ENCODE measurements around the gene YPEL1. TPM values are rescaled to one million over a fixed set of nuclear protein-coding genes. Genes with fewer than 3 reads are reported as not detected.
A peak's percentile ranks its signal among the peaks of the same experiment; 100 is the strongest.

YPEL1 gene
- total and polyA plus RNA-seq, 2 of the 13 experiments (the other 11 are each of a cell fraction or from before 2014, with no cell fraction given) = 0.33 to 2.5 TPM

DNA sequence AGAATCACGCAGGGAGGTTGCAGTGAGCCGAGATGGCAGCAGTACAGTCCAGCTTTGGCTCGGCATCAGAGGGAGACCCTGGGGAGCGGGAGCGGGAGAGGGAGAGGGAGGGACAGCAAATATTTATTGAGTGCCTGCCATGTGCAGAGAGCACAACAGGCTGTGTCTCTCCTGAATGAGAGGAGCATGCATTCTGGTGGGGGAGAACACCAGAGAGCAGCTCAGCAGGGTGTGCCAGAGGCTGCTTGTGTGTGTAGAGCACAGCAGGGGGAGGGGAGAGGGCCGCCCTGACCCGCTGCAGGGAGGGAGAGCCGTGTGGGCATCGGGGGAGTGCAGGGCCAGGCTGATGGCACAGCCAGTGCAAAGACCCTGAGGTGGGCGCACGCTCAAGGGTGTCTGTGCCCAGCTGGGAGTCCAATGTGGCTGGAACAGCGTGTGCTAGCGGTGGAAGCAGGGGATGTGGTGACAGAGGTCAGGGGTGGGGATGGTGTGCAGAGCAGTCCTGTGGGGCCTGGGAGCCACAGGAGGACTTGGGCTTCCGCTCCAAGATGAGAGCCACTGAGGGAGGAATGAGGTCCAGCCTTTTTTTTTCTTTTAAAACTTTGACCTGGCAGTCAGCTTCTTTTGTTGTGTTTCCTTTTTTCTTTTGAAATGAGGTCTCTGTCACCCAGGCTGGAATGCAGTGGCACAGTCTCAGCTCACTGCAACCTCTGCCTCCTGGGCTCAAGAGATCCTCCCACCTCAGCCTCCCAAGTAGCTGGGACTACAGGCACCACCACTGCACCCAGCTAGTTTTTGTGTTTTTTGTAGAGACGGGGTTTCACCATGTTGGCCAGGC, 57.8 kb downstream of the YPEL1 start:
- in situ Hi-C loops (cut with HindIII; ENCODE audit: extremely low pct_ligation_motif_present, low pct_unique_long_range_greater_than_20kb) = no loop called here
- no peaks in the 10 kb centered on the region for H4K20me1 ChIP-seq (ENCODE audit: insufficient read depth, low read length)
- H3K4me1 ChIP-seq (ENCODE audit: insufficient read depth, low read length) = peaks cover 33% of the 10 kb centered on the region
- no peaks in the 10 kb centered on the region; a peak in 1 of 5 replicates for H3K27me3 ChIP-seq (ENCODE audit: control insufficient read depth in 1 of 2, insufficient read depth in 2 of 2, low read length in 2 of 2)
- H3K79me2 ChIP-seq (ENCODE audit: insufficient read depth, low read length) = no peaks in the 10 kb centered on the region
- ChIA-PET POLR2A (interaction anchor here (0.9 to 1.6 kb wide), 4 partner anchors 11 to 23 kb away, joined by 4 to 27 read pairs (median 6); partner anchors contain the start of gene PPIL2), CTCF (ENCODE audit: low intra/inter-chr PET ratio, low total read pairs) (no interaction called here)
- peak overlapping the region; percentile 27; the same call in 1 of the 2 replicates for H3K9ac ChIP-seq (ENCODE audit: insufficient read depth, low read depth, low read length)
- peak overlapping the region; percentile 75 for H3K4me2 ChIP-seq (ENCODE audit: low read depth, low read length)
- DNase-seq (ENCODE audit: low spot score) = peak; percentile 91
- no TSS peak for BruUV-seq (replicated peaks)
- no peak overlapping the region for H2AFZ ChIP-seq (ENCODE audit: low read length)
- peaks cover 15 to 54% of the 10 kb centered on the region in 2 experiments; a peak in 4 of 5 replicates for H3K36me3 ChIP-seq (replicated peaks in 1 of 2; ENCODE audit: control insufficient read depth in 1 of 2, insufficient read depth in 2 of 2, low read length in 2 of 2)
- ATAC-seq = peak; percentile 97
- intact Hi-C loops (cut with micrococcal nuclease; ENCODE audit: unreplicated experiment) = no loop called here
- FAIRE-seq = peak; percentile 90
- WGBS (ENCODE audit: low lambda C conversion rate) = 33% methylated on average over 12 of the region's 15 CpGs
- no peaks in the 10 kb centered on the region for H3K9me3 ChIP-seq (ENCODE audit: low read length)
- H3K27ac ChIP-seq (ENCODE audit: extremely low read length, insufficient read depth, low read length) = peak overlapping the region; percentile 58
- H3K4me3 ChIP-seq (replicated peaks in 1 of 3; ENCODE audit: insufficient read depth in 1 of 3, low read depth in 2 of 3, low read length in 3 of 3) = peak overlapping the region in 2 of 3 experiments; percentile 43 to 62; a peak in 4 of 6 replicates
- TF ChIP-seq RBAK (CRISPR knock-in tag; IDR thresholded peaks at IDR 0.05) = peak; percentile 76; the same call in 1 of the 2 replicates
- no peak for TF ChIP-seq ZC3H13 (CRISPR knock-in tag; IDR thresholded peaks at IDR 0.05)
- TF ChIP-seq ELF3 (CRISPR knock-in tag; IDR thresholded peaks at IDR 0.05) = no peak
- no peak for TF ChIP-seq BRCA1 (CRISPR knock-in tag; IDR thresholded peaks at IDR 0.05)
- TF ChIP-seq, protein P1, sequence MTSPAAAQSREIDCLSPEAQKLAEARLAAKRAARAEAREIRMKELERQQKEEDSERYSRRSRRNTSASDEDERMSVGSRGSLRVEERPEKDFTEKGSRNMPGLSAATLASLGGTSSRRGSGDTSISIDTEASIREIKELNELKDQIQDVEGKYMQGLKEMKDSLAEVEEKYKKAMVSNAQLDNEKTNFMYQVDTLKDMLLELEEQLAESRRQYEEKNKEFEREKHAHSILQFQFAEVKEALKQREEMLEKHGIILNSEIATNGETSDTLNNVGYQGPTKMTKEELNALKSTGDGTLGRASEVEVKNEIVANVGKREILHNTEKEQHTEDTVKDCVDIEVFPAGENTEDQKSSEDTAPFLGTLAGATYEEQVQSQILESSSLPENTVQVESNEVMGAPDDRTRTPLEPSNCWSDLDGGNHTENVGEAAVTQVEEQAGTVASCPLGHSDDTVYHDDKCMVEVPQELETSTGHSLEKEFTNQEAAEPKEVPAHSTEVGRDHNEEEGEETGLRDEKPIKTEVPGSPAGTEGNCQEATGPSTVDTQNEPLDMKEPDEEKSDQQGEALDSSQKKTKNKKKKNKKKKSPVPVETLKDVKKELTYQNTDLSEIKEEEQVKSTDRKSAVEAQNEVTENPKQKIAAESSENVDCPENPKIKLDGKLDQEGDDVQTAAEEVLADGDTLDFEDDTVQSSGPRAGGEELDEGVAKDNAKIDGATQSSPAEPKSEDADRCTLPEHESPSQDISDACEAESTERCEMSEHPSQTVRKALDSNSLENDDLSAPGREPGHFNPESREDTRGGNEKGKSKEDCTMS (CRISPR knock-in tag; conservative IDR thresholded peaks at IDR 0.05) = no peak
- TF ChIP-seq POLR2G (IDR thresholded peaks at IDR 0.05; ENCODE audit: low read depth, low read length) = 0 out of 2 replicates have a peak, but pooled peaks have one; percentile 25
- TF ChIP-seq ZSCAN31 (CRISPR knock-in tag; IDR thresholded peaks at IDR 0.05; ENCODE audit: low read depth) = 0 out of 2 replicates have a peak, but pooled peaks have one; percentile 56
- TF ChIP-seq ATF7-NPFF (CRISPR knock-in tag; IDR thresholded peaks at IDR 0.05; ENCODE audit: low read depth) = no peak
- no peak for TF ChIP-seq XBP1 (CRISPR knock-in tag; IDR thresholded peaks at IDR 0.05)
- TF ChIP-seq ZNF674 (CRISPR knock-in tag; IDR thresholded peaks at IDR 0.05; ENCODE audit: low read depth) = no peak
- no peak for TF ChIP-seq ZNF850 (CRISPR knock-in tag; conservative IDR thresholded peaks at IDR 0.05)
- no peak for TF ChIP-seq SRSF9 (IDR thresholded peaks at IDR 0.05; ENCODE audit: borderline replicate concordance, insufficient read depth, low read depth, low read length, poor library complexity, severe bottlenecking)
- TF ChIP-seq ZNF724P (CRISPR knock-in tag; IDR thresholded peaks at IDR 0.05; ENCODE audit: borderline replicate concordance) = peak; percentile 36; the same call in 1 of the 2 replicates
- no peak for TF ChIP-seq RELA (CRISPR knock-in tag; IDR thresholded peaks at IDR 0.05)
- TF ChIP-seq MXD4 (CRISPR knock-in tag; IDR thresholded peaks at IDR 0.05) = 0 out of 2 replicates have a peak, but pooled peaks have one; percentile 39
- TF ChIP-seq NR2C2 (CRISPR knock-in tag; IDR thresholded peaks at IDR 0.05; ENCODE audit: borderline replicate concordance) = 0 out of 2 replicates have a peak, but pooled peaks have one; percentile 20
- 0 out of 2 replicates have a peak, but pooled peaks have one; percentile 30 for TF ChIP-seq KAT8 (CRISPR knock-in tag; IDR thresholded peaks at IDR 0.05)
- TF ChIP-seq, protein P2, sequence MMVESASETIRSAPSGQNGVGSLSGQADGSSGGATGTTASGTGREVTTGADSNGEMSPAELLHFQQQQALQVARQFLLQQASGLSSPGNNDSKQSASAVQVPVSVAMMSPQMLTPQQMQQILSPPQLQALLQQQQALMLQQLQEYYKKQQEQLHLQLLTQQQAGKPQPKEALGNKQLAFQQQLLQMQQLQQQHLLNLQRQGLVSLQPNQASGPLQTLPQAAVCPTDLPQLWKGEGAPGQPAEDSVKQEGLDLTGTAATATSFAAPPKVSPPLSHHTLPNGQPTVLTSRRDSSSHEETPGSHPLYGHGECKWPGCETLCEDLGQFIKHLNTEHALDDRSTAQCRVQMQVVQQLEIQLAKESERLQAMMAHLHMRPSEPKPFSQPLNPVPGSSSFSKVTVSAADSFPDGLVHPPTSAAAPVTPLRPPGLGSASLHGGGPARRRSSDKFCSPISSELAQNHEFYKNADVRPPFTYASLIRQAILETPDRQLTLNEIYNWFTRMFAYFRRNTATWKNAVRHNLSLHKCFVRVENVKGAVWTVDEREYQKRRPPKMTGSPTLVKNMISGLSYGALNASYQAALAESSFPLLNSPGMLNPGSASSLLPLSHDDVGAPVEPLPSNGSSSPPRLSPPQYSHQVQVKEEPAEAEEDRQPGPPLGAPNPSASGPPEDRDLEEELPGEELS (CRISPR knock-in tag; IDR thresholded peaks at IDR 0.05) = peak; percentile 95
- TF ChIP-seq ZNF792 (CRISPR knock-in tag; IDR thresholded peaks at IDR 0.05) = peak; percentile 55; the same call in 1 of the 2 replicates
- TF ChIP-seq RAD51 (IDR thresholded peaks at IDR 0.05; ENCODE audit: borderline replicate concordance) = no peak

Data from HepG2 (cell line).